SKM-1 treated with dmso at 0.1 percent for 144 hours (cell line): ENCODE data around the gene ANKRD65.

Experiments
- DNase-seq: peaks from one replicate; lab custom pipeline; 2025; ENCODE audit not compliant: unreplicated experiment; lab: John Stamatoyannopoulos, UW

The ANKRD65 gene

DNA sequence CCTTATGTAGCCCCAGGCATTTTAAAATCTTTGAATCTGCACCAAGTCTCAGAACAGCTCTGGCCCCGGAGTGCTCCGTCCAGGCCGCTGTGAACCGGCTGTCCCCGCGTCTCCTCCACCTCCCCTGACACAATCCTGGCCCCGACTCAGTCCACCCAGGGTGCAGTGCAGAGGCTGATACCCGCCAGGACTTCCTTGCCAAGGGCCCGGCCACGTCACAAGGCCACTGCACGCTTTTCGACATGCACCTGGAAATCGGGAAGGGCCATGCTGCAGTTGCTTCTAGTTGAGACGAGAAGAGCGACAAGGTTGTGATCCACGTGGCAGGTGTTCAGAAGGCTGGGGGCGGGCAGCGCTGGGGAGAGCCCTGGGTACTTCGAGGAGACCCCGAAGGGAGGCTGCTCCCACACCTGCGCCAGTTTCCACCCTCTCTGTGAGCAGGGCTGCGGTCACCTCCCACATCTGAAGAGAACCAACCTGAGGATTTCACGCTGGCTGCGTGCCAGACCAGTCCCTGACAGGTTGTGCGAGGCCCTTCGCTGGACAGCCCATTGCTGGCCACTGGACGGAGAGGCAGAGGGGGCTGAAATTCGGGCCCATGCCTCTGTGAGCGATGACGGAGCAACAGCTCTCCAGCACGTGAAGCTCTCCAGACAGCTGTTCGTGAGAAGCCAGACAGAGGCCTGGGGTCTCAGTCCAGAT is 21.1 kb upstream of the ANKRD65 start:
- DNase-seq: no peak

DNA sequence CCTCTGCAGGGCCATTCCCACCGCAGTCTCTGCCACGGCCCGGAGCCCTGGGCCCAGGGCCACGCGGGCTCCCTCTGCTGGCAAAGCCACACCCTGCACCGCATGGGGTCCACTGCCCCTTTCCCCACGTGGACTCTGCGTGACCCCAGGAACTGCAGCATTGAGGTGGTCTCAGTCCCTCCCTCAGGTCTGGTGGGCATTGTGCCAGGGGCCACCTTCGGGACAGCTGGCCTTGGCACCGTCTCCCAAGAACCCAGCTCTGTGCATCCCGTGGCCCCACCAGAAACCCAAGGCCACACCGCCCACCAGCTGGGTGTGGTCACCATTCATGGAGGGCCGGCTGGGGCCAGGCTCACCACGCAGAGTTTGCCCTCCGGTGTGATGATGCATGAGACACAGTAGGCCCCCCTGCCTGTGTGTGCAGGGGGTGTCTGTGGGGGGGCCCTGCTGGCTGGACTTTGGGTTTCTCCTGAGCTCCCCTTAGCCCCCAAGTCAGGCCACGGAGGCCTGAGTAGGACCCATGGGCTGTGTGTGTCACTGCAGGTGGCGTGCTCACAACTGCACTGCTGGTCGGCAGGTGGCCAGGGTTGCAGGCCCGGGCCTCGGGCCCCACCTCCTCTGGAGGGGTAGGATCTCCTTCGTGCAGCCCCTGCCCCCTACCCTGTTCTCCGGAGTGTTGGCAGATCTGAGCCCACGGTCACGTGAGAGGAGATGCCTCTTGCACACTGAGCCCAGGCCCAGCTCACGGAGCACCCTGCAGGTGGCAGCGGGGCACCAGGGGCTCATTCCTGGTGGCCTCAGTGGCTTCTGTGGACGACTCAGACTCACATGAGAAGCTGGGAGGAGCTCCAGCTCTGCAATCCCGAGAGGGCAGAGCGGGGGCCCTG is 20.2 kb upstream of the ANKRD65 start:
- DNase-seq: peak; percentile 19

DNA sequence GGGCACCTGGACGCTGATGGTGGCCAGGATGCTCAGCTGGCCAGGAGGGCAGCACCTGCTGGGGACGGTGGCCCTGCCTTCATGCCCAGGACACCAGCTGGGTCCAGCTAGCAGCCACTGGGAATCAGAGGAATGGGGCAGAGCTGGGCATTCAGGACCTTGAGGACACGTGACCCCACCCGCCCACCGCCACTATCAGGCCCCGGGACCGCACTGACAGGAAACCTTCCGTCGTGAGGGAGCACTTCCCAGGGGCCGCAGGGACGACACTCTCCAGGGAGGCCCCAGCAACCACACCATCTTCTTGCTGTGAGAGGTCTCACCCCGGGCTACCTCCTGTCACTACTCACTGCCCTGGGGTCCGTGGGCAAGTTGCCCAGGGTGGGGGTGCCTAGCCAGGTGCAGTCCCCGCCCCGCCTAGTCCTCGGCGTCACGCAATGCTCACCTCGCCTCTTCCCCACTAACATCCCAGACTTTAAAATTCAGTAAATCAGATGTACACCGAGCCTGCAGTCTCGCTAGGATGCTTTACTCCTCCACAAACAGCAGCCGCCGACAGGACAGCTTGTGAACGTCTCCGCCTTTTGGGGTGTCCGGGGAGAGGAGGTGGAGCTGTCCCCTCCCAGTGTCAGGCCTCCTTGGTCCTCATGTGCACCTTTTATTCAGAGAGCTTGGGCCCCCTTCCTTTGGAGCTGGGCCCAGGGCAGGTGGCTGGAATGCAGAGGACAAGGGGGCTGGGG is 19.4 kb upstream of the ANKRD65 start:
- DNase-seq: no peak

DNA sequence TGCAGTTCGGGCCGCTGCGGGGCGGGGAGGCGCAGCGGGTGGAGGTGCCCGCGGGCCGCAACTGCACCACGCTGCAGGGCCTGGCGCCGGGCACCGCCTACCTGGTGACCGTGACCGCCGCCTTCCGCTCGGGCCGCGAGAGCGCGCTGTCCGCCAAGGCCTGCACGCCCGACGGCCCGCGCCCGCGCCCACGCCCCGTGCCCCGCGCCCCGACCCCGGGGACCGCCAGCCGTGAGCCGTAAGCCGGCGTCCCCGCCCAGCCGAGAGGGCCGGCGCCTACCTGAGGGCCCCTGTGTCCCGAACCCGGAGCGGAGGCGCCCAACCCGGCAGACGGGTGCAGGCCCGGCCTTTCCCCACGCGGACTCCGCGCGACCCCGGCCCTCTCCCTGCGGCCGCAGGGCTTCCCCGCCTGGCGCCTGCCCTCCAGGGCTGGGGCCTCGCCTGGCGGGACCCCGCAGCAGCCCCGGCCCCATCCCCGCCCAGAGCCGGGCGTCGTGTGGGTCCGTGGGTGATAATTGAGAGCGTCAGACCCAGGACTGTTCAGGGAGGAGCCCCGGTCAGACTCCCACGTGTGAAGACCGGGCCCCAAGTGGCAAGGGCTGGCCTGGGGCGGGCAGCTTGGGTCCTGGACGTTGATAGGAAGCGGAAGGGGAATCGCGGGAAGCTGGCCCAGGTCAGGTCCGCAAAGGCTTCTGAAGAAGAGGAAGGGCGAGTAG is 18.6 kb upstream of the ANKRD65 start:
- no peak for DNase-seq

DNA sequence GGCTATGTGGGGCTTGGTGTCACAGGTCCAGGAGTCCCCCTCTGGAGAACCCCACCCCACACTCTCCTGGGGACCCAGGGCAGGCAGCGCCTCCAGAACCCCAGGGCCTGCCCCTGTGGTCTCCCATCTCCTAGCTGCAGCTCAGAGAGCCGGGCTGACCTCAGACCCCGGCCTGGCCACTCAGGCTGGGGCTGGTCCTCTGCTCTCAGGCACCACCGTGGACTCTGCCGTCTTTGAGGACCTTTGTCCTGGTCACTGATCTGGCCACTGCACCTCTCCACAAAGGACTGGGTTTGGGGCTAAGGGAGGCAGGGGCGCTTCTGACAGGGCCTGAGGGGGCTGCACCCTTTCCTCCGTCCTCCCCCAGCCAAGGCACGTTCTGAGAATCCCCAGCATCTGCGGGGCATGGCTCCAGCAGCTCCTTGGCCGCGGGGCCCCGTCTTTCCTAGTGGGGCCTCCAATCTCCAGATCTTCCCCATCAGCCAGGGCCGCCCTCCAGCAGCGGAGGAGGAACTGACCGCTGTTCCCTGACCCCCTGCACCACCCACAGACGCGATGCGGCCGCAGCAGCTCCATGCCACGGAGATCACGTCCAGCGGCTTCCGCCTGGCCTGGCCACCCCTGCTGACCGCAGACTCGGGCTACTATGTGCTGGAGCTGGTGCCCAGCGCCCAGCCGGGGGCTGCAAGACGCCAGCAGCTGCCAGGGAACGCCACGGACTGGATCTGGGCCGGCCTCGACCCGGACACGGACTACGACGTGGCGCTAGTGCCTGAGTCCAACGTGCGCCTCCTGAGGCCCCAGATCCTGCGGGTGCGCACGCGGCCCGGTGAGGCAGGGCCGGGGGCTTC is 17.7 kb upstream of the ANKRD65 start:
- no peak for DNase-seq

DNA sequence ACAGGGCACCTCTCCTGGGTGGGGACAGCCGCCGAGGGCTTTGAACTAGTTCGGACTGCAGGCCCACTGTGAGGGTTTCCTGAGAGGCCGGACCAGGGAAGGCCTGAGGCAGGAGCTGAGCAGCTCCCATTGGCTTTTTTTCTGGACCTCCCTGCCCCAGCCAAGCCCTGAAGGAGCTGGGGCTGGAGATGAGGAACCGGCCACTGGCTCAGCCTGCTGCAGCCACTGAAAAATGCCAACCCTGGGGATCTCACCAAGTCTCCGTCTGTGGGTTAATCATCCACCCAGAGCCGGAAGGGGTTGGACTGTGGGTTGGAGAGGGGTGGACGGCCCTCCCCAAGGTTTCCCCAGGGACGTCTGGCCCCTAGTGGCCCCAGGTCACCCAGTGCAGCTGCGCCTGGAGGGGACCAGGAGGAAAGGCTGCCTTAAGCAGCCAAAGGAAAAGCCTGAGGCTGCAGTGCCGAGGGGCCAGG is 16.9 kb upstream of the ANKRD65 start:
- DNase-seq: peak; percentile 52

DNA sequence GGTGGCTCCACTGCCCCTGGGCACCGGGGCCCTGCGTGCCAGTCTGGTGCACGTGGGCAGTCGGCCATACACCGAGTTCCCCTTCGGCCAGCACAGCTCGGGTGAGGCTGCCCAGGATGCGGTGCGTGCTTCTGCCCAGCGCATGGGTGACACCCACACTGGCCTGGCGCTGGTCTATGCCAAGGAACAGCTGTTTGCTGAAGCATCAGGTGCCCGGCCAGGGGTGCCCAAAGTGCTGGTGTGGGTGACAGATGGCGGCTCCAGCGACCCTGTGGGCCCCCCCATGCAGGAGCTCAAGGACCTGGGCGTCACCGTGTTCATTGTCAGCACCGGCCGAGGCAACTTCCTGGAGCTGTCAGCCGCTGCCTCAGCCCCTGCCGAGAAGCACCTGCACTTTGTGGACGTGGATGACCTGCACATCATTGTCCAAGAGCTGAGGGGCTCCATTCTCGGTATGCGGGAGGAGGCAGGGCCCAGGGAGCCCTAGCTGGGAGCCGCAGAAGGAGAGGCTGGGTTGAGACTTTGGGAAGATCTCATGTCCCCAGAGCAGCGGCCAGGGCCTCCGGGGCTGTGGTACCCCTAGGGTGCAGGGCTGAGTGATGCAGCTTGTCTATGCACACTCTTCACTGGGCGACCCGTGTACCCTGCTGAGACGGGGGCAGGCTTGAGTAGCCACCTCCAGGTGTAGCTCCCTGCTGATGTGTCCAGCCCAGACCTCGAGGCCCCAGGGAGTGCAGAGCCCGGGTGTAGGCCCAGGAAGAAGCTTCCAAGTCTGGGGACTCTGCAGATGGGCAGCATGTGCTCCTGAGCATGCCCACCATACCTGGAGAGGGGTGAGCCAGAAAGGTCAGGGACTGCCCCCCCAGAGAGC is 16.2 kb upstream of the ANKRD65 start:
- no peak for DNase-seq

DNA sequence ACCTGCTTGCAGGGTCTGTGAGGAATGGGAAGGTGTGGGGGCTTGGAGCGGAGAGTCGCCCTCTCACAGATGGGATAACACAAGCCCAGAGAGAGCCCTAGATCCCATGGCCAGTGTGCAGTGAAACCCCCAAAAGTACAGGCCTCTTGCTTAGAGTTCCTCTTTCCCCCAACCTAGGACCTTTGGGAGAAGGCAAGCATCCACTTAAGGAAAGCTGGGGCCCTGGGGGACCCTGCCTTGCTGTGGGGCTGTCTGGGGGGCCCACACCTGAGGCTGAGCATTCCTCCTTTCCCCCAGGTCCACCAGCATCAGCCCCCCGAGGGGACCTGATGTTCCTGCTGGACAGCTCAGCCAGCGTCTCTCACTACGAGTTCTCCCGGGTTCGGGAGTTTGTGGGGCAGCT is 15.6 kb upstream of the ANKRD65 start:
- no peak for DNase-seq

DNA sequence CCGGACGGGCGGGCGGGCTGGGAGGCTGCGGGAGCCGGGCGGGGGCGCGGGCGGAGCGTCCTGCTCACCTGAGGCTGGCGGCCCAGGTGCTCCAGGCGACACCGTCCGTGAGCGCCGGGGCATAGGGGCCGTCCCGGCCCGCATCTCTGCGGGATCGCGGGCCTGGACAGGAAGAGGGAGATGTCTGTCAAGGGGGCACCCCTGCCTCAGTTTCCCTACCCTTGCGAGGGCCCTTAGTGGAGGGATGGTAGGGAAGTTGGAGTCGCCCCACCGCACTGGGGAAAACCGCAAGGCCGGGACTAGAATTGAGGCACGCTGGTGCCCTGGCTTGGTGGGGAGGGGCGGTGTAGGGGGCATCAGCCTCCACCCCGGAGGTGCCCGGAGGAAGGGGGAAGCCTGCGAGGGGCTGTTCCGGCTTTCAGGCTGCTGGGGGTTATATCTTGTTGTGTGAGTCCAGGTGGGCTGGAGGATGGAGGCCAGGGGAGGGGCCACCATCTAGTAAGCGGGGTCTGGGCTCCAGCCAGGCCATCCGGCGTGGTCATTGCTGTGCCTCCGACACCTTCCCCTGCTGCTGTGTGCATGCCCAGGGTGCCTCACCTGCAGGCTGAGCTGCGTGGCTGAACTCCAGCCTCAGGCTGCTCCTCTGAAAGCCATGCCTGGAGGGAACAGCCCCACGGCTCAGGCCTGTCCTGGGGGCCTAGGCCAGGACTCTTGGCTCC is 15.0 kb upstream of the ANKRD65 start:
- no peak for DNase-seq

DNA sequence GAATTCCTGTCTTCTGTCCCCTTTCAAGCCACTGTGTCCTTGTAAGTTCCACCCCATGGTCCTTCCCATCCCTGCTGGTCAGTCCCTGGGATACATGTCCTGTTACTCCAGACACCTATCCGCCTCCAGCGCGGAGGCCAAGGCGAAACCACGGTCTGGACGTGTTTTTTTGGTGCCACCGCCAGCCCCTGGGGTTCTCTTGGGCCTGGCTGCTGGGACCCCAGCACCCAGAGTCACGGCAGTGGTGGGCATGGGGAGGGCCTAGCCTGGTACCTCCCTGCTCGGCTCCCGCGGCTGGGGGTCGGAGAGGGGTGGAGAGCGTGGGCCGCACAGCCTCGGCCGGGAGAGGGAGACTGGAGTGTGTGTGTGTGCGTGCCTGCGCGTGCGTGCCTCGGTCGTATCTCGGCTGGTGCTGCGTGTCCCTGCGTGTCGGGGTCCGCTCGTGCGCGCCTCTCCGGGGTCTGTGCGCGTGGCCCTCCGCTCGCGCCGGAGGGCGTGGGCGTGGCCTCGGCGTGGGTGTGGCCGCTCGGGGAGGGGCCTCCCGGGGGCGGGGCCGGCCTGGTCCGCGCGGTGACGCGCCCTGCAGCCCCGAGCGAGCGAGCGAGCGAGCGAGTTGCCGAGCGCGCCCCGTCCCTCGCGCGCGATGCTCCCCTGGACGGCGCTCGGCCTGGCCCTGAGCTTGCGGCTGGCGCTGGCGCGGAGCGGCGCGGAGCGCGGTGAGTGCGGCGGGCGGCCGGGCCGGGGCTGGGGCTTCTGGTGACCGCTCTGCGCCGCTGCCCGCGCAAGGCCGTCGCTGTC is 14.2 kb upstream of the ANKRD65 start, which contains the start of gene VWA1:
VWA1 (plus strand) TSS at position 585 of the 798 bp plus-strand sequence; CDS start at position 644, 59 bp downstream.
- no peak for DNase-seq

DNA sequence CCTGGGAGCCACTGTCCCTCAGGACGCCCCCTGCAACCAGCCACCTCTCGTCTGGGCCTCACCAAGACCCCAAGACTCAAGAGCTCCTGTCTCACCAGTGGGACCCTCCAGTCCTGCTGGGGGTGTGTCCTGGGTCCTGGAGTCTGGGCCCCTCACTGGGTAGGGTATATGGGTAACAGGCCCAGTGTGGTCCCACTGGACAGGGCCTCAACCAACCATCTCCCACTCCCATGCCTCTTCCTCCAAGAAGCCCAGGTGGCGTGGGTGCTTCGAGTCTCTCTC is 13.7 kb upstream of the ANKRD65 start:
- DNase-seq: no peak

DNA sequence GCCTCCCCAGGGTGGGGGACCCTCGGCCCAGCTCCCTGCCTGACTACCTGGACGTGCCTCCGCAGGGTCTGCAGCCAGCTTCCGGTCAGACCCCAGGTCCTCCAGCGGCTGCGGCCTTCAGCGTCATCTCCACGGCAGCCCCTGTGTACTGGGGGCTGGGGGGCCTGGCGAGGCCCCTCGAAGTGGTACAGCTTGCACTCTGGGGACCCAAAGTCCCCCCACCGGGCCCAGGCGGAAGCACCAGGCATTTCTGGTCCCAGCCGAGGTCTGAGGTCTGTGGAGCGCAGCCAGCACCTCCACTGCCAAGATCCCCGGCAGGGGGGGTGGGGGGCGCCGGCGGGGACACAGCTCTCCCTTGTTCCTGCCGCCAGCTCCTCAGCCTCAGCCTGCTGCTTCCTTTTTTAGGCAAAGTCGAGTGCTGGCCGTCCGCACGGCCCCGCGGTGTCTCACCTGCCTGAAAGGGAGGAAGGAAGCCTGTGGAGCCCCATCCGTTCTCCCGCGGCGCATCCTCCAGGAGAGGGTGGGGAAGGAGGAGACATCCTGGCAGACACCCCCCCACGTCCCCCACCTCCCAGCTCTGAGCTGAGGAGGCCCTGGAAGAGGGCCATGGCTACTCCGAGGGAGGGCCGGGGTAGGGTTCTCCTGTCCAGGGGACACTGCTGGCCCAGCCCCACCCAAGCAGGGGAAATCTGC is 13.2 kb upstream of the ANKRD65 start:
- DNase-seq: no peak

DNA sequence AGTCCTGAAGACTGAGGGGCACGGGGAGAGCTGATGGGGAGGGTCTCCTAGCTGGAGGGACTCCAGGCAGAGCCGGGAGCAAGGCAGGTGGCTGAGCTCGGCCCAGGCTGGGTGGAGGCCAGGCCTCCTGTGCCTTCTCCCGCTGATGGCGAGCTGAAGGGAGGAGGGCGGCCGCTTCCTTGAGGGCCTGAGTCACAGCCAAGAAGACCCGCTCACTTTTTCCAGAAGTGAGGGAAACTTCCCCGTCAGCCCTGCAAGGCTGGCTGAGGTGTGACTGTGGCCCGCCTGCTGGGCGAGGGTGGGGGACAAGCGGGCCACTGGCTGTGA is 12.7 kb upstream of the ANKRD65 start:
- no peak for DNase-seq

DNA sequence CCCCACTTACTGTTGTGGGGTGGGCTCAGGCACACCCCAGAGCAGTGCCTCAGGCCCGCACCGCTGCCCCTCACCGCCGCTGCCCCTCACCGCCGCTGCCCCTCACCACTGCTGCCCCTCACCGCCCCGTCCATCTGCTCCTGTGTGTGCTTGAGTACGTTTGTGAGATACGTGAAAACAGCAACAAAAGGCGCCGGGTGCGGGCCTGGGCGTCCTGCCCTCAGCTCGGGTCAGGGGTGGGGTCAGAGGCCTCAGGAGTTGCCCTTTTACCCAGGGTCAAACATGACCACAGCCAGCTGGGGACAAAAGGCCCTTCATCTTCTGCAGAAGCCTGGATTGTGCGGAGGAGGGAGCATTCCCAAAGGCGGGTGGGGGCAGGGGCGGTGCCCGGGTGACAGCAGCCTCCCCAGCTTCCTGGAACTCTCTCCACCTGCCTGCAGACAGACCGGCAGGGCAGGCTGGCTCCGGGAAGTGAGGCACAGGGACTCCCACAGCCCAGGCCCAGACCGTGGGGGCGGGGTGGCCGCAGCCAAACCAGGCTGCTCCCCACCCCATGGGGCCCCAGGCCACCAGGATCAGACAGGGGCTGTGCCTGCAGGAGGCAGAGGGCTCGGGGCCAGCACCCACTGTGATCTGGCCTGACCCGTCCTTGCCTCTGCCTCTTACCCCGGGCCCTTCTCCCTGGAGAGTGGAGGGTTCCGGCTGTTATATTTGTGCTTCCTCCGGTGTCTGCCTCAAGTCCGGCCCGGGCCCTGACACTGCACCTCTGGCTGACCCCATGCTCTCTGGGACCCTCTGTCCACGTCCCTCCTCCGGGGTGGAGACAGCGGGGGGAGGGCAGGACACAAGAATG is 12.1 kb upstream of the ANKRD65 start:
- no peak for DNase-seq

DNA sequence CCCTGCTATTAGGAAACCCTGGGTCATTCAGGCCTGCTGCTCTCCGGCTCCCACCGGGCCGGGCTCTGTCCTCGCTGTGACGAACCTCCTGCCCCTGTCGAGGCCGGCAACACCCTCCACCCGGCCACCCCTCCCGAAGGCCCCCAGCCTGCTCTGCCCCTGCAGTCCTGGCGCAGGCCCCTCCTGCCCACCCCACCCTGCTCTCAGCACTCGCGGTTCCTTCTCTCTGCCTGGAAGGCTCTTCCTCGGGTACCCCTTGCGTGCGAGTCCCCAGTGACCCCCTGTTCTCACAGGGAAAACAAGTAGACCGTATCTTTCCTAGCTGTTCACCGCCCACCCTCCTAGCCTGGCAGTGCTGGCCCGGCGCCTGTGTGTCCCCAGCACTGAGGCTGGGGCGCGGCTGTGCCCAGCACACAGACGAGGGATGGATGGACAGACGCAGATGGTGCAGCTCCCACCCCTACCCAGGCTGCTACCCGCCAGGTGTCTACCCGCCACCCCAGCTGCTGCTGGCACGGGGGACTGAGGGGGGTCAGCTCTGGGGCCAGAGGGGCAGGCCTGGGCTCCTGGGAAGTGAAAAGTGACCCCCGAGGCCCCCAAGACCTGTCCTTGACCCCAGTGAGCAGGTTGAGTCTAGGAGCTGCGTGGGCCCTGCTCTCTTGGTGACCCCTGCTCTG is 11.3 kb upstream of the ANKRD65 start:
- DNase-seq: no peak

DNA sequence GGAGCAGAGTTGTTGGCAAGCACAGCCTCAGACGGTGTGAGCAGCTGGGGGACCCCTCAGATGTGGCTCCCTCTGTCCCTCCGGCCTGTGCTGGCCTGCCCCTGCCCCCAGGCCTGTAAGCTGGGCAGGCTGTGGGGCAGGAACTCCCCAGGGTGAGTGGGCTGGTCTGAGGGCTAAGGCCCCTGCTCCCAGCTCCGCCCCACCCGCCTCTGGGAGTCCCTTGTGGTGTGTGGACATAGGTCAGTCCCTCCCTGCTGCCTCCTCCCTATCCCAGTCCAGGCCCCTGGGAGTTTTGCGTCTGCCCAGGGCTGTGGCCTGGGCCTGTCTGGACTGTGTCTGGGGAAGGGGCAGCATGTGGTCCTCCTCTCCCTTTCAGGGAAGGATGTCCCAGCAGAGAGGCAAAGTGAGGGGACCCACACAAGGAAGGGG is 10.8 kb upstream of the ANKRD65 start:
- no peak for DNase-seq
